Keratinocyte (primary cell): ENCODE results near the gene CPSF3. TPM values are rescaled to one million over a fixed set of nuclear protein-coding genes. Genes with fewer than 3 reads are reported as not detected.

Experiments
- DNase-seq: peaks from one replicate; pipeline ENCODE4 v3.0.0-alpha.2; 2011; ENCODE audit warnings: low read depth, missing footprints, low spot score
- FAIRE-seq: peaks from 2 replicates; lab custom pipeline; 2011; peaks lifted over from hg19 to GRCh38; lab: Jason Lieb, UNC
- H2AFZ ChIP-seq: 2 replicates; pipeline ENCODE4 v1.6.0; 2012; ENCODE audit warnings: low read length, control low read depth, inconsistent platforms; ENCODE audit not compliant: control insufficient read depth
- H3K27ac ChIP-seq: 2 replicates; pipeline ENCODE4 v1.5.1; 2011; ENCODE audit warnings: low read length; ENCODE audit not compliant: control insufficient read depth, insufficient read depth
- H3K27me3 ChIP-seq: 3 replicates; pipeline ENCODE4 v1.6.0; 2011; ENCODE audit warnings: low read length; ENCODE audit not compliant: control insufficient read depth, insufficient read depth; ENCODE audit errors: extremely low read depth
- H3K36me3 ChIP-seq, 2 experiments: 2 replicates in 1 of 2; 3 replicates in 1 of 2; pipeline ENCODE4 v1.5.1; 2011; ENCODE audit warnings: low read length in 2 of 2, mild to moderate bottlenecking in 1 of 2; ENCODE audit not compliant: control insufficient read depth in 2 of 2, insufficient read depth in 2 of 2; ENCODE audit errors: extremely low read depth in 1 of 2
- H3K4me1 ChIP-seq: 3 replicates; pipeline ENCODE4 v1.5.1; 2011; ENCODE audit warnings: low read length; ENCODE audit not compliant: control insufficient read depth, insufficient read depth; ENCODE audit errors: extremely low read depth
- H3K4me2 ChIP-seq: 3 replicates; pipeline ENCODE4 v1.6.0; 2011; ENCODE audit warnings: low read depth, low read length; ENCODE audit not compliant: control insufficient read depth, insufficient read depth; ENCODE audit errors: extremely low read depth
- H3K4me3 ChIP-seq, 3 experiments: fragments of 200-600 bp in 1 of 3; sonication (generic) in 1 of 3; 2 replicates in 2 of 3; 3 replicates in 1 of 3; pipeline ENCODE4 v1.5.1; 2011 to 2016; ENCODE audit warnings: low read length in 3 of 3, mild to moderate bottlenecking in 3 of 3, control low read depth in 2 of 3, inconsistent platforms in 1 of 3, low read depth in 1 of 3, mixed read lengths in 1 of 3, mixed run types in 1 of 3, moderate library complexity in 1 of 3; ENCODE audit not compliant: control insufficient read depth in 2 of 3, insufficient read depth in 2 of 3; ENCODE audit errors: extremely low read depth in 1 of 3
- H3K79me2 ChIP-seq: 2 replicates; pipeline ENCODE4 v1.6.0; 2012; ENCODE audit warnings: low read length; ENCODE audit not compliant: control insufficient read depth, insufficient read depth
- H3K9ac ChIP-seq: 3 replicates; pipeline ENCODE4 v1.6.0; 2011; ENCODE audit warnings: low read length; ENCODE audit not compliant: control insufficient read depth, insufficient read depth; ENCODE audit errors: extremely low read depth
- H3K9me1 ChIP-seq: 3 replicates; pipeline ENCODE4 v1.6.0; 2011; ENCODE audit warnings: low read length; ENCODE audit not compliant: control insufficient read depth, insufficient read depth; ENCODE audit errors: extremely low read depth
- H3K9me3 ChIP-seq: 2 replicates; pipeline ENCODE4 v1.5.1; 2012; ENCODE audit warnings: low read depth, low read length; ENCODE audit not compliant: control insufficient read depth
- H4K20me1 ChIP-seq: 3 replicates; pipeline ENCODE4 v1.6.0; 2011; ENCODE audit warnings: low read length; ENCODE audit not compliant: control insufficient read depth, insufficient read depth; ENCODE audit errors: extremely low read depth
- EZH2 ChIP-seq: IDR thresholded peaks from one replicate; pipeline ENCODE4 v1.6.1; 2012; ENCODE audit warnings: inconsistent platforms, mild to moderate bottlenecking, low read length, moderate library complexity
- dilution Hi-C: fragments of 300-500 bp; cut with MboI; formaldehyde crosslinking; loops from one replicate; pipeline ENCODE4 v1.7.0; 2020; ENCODE audit warnings: low sequenced_read_pairs; ENCODE audit not compliant: extremely low pct_ligation_motif_present
- polyA plus RNA-seq, 5 experiments: library from polyadenylated mRNA; depleted of rRNA in 3 of 5; stranded (reverse) in 3 of 5; stranded (forward) in 1 of 5; unstranded in 1 of 5; fragments of >200 nt; gene quantifications; 1 replicate in 1 of 5; 2 replicates in 3 of 5; 3 replicates in 1 of 5; pipeline versions ENCODE4 v1.2.1 to v1.2.3, GENCODE V29; 2011 to 2012; ENCODE audit warnings: missing spikeins in 2 of 5, low read depth in 1 of 5, low replicate concordance in 1 of 5
- TF ChIP-seq, protein P1 (sequence below), 3 experiments: IDR thresholded peaks in 1 of 3; conservative IDR thresholded peaks in 1 of 3; optimal IDR thresholded peaks in 1 of 3; 2 replicates in 2 of 3; 3 replicates in 1 of 3; pipeline versions ENCODE3 to v1.5.1; 2011; ENCODE audit warnings: low read length in 3 of 3, mild to moderate bottlenecking in 3 of 3, moderate library complexity in 2 of 3, control low read depth in 1 of 3, inconsistent platforms in 1 of 3; ENCODE audit not compliant: insufficient read depth in 2 of 3; ENCODE audit errors: extremely low read depth in 1 of 3

Gene CPSF3
- polyA plus RNA-seq, 1 donor (not counting 4 experiments of a cell fraction or from before 2014, with no cell fraction given): 31.1 TPM

DNA sequence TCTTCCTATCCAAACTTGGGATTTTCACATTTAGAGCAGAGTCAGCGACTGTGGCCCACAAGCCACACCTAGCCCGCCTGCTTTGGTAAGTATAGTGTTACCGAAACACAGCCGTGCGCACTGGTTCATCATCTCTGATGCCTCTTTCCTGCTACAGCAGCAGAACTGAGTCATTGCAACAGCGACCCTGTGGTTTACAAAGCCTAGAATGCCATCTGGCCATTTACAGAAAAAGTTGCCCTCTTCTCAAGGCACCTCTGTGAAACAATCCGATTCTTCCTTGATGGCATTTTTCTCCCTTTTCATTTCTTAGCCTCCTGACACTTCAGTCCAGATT, 40.2 kb downstream of the CPSF3 start:
- no peaks in the 10 kb centered on the region for H3K27me3 ChIP-seq
- H4K20me1 ChIP-seq: no peaks in the 10 kb centered on the region
- H2AFZ ChIP-seq: no peak overlapping the region
- peaks cover 8 to 9% of the 10 kb centered on the region in 2 experiments for H3K36me3 ChIP-seq
- DNase-seq (no peak), FAIRE-seq (no peak)
- H3K9me1 ChIP-seq: no peaks in the 10 kb centered on the region
- H3K27ac ChIP-seq: no peak overlapping the region
- H3K4me1 ChIP-seq: no peaks in the 10 kb centered on the region
- no peak overlapping the region for H3K4me2 ChIP-seq
- no peak overlapping the region for H3K4me3 ChIP-seq
- no peak for TF ChIP-seq EZH2
- TF ChIP-seq, protein P1, sequence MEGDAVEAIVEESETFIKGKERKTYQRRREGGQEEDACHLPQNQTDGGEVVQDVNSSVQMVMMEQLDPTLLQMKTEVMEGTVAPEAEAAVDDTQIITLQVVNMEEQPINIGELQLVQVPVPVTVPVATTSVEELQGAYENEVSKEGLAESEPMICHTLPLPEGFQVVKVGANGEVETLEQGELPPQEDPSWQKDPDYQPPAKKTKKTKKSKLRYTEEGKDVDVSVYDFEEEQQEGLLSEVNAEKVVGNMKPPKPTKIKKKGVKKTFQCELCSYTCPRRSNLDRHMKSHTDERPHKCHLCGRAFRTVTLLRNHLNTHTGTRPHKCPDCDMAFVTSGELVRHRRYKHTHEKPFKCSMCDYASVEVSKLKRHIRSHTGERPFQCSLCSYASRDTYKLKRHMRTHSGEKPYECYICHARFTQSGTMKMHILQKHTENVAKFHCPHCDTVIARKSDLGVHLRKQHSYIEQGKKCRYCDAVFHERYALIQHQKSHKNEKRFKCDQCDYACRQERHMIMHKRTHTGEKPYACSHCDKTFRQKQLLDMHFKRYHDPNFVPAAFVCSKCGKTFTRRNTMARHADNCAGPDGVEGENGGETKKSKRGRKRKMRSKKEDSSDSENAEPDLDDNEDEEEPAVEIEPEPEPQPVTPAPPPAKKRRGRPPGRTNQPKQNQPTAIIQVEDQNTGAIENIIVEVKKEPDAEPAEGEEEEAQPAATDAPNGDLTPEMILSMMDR (optimal IDR thresholded peaks at IDR 0.05 in 1 of 3, IDR thresholded peaks at IDR 0.05 in 1 of 3, conservative IDR thresholded peaks at IDR 0.05 in 1 of 3; ENCODE audit: extremely low read depth in 1 of 3, insufficient read depth in 2 of 3, low read length in 3 of 3): no peak
- H3K9ac ChIP-seq: no peak overlapping the region
- dilution Hi-C loops: no loop called here
- H3K79me2 ChIP-seq: no peaks in the 10 kb centered on the region
- H3K9me3 ChIP-seq: no peaks in the 10 kb centered on the region

DNA sequence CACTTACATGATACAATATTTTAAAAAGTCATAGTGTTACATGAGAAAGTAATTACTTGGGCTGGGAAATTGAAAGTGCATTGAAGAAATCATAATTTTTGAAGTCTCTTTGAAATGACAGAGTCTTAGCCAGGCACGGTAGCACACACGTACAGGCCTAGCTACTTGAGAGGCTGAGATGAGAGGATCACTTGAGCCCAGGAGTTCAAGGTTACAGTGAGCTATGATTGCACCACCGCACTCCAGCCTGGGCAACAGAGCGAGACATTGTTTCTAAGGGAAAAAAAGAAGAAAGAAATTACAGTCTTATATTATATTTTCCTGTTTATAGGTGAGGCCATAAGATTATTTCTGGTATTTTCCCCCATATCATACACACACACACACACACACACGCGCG, 41.7 kb downstream of the CPSF3 start:
- Histone ChIP-seq H3K9me1 (no peaks in the 10 kb centered on the region), H3K4me3 (no peak overlapping the region), H3K9me3 (no peaks in the 10 kb centered on the region), H3K4me1 (no peaks in the 10 kb centered on the region), H3K27ac (no peak overlapping the region), H3K27me3 (no peaks in the 10 kb centered on the region), H2AFZ (no peak overlapping the region), H4K20me1 (no peaks in the 10 kb centered on the region), H3K79me2 (no peaks in the 10 kb centered on the region), H3K36me3 (peaks cover 7 to 14% of the 10 kb centered on the region in 2 experiments), H3K9ac (no peak overlapping the region), H3K4me2 (no peak overlapping the region)
- TF ChIP-seq, protein P1 (optimal IDR thresholded peaks at IDR 0.05 in 1 of 3, IDR thresholded peaks at IDR 0.05 in 1 of 3, conservative IDR thresholded peaks at IDR 0.05 in 1 of 3; ENCODE audit: extremely low read depth in 1 of 3, insufficient read depth in 2 of 3, low read length in 3 of 3): no peak
- no peak for TF ChIP-seq EZH2
- DNase-seq (no peak), FAIRE-seq (no peak)
- dilution Hi-C loops: no loop called here
